GM19455 (cell line): Measurements from ENCODE around the gene ZNF487.

Experiments used
- ATAC-seq: cut with Tn5 transposase; IDR thresholded peaks from one replicate; pipeline ENCODE4 v1.9.1; 2021; ENCODE audit not compliant: unreplicated experiment

The ZNF487 gene

DNA sequence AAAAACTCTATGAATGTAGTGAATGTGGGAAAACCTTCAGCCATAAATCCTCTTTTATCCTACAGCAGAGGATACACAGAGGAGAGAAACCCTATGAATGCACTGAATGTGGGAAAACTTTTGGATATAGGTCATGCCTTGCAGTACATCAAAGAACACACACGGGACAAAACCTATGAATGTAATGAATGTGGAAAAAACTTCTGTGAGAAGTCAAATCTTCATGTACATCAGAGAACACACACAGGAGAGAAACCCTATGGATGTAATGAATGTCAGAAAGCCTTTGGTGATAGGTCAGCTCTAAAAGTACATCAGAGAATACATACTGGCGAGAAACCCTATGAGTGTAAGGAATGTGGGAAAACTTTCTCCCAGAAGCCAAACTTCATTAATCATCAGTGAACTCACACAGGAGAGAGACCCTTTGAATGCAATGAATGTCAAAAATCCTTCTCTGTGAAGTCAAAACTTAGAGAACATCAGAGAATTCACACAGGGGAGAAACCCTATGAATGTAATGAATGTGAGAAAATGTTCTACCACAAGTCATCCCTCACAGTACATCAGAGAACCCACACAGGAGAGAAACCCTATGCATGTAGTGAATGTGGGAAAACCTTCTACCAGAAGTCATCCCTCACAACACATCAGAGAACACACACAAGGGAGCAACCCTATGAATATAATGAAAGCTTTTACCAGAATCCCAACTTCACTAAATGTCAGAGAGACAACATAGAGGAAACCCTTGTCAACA, 45.6 kb downstream of the ZNF487 start:
- no peak for ATAC-seq

GRCh38 chr10:43491855-43492254, 54.9 kb downstream of the ZNF487 start:
- ATAC-seq: no peak

- no peak for ATAC-seq
These were observed 66.0 kb downstream of the ZNF487 start for GRCh38 chr10:43502931-43503330.

DNA sequence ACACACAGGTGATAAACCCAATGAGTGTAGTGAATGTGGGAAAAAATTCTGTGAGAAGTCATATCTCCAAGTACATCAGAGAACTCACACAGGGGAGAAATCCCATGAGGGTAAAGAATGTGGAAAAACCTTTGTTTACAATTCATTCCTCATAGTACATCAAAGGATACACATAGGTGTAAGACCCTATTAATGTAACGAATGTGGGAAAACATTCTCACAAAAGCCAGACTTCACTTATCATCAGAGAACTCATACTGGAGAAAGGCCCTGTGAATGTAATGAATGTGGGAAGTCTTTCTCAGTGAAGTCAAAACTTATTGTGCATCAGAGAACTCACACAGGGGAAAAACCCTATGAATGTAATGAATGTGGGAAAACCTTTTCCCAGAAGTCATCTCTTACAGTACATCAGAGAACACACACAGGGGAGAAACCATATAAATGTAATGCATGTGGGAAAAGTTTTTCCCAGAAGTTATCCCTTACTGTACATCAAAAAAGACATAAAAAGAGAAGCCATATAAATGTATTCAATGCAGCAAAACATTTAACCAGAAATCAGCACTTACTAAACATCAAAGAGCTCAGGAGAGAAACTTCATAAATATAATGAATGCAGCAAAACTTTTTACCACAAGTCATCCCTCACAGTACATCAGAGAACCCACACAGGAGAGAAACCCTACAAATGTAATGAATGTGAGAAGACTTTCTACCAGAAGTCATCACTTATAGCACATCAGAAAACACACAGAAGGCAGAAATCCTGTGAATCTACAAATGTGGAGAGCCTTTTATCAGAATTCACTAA, 87.7 kb downstream of the ZNF487 start:
- no peak for ATAC-seq
